ENCODE results near the gene CFAP46. TPM values are rescaled to one million over a fixed set of nuclear protein-coding genes. Genes with fewer than 3 reads are reported as not detected.

Gene CFAP46
- total RNA-seq = 0.41 TPM

GRCh38 chr10:132942101-132943057, at the start of gene CFAP46:
Gene CFAP46, minus strand, starts transcription at chr10:132942570. Its CDS starts 86 bp downstream, at chr10:132942484.
- peak; percentile 75 for DNase-seq

DNA sequence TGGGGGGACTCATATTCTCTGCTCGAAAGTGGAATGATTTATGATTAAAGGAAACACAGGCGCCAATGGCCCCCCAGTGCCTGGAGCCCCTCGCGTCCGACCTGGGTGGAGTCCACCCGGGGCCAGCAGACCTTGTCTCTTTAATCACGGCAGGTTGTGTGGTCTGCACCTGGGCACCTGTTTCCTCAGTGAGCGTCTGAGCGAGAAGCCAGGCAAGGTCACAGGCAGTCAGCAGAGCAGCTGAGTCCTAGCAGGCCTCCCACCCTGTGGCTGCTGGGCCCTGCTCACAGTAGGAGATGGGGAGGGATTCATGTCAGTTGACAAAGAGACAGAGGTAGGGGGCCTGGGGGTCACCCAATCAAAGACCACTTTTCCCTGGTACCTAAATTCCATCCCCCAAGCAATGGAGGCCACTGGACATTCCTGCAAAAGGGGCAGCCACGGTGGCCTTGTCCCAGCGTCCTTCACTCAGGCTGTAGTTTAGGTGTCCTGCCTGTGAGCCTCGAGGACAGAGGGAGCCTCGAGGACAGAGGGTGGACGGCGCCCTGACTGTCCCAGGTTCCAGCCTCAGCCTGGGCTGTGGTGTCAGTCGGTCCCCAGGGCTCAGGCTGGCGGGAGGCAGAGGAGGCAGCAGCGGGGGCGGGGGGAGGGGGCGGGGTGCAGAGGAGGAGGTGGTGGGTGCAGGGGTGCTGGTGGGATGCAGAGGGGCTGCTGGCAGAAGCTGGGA, 49.5 kb upstream of the CFAP46 start:
- DNase-seq = no peak

GRCh38 chr10:132990684-132991545, 48.5 kb upstream of the CFAP46 start:
- peak; percentile 29 for DNase-seq

DNA sequence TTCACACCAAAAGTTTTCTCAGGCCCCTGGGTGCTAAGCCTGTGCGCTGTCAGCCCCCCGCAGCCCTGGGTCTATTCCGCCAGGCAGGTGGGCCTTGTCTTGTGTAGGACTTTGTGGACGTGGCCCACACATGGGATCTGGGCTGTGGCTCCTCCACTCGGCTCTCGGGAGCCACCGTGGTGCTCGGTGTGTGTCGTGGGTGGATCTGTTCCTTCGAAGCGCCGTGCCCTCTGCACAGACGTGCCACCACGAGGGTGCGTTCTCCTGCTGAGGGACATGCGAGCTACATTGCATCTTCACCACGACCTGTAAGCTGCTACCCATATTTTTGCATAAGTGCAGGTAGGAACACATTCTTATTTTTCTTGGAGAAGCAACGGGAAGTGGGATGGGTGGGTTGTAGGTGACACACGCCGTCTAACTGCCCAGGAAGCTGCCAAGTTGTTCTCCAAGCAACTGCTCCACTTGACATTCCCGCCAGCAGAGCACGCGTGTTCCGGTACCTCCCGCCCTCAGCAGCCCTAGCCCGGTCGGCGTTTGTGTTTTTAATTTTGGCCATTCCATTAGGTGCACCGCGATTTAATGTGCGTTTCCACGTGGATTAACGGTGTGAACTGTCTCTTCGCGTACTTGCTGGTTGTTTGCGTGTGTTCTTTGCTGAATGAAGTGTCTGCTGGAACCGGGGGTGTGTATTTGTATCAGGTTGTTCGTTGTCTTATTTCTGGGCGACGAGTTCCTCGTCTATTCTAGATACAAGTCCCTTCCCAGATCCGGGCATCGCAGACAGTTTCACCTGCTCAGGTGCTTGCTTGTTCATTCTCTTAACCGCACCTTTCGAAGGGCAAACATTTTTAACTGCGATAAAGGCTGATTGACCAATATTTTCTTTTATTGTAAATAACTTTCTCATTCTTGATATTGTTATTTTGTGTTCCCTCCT, 47.4 kb upstream of the CFAP46 start:
- no peak for DNase-seq

DNA sequence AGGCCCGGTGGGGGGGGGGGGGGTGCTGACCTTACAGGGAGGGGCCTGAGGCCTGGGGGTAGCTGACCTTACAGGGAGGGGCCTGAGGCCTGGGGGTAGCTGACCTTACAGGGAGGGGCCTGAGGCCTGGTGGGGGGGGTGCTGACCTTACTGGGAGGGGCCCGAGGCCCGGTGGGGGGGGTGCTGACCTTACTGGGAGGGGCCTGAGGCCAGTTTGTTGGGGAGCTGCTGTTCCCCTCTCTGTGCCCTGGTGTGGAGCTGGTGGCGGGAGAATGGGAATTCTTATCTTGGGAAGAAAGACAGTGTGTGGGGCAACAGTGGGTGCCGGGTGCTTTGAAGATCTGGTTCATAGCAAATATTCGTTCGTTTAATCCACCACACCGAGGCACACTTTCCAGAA, 46.6 kb upstream of the CFAP46 start:
- DNase-seq = no peak

DNA sequence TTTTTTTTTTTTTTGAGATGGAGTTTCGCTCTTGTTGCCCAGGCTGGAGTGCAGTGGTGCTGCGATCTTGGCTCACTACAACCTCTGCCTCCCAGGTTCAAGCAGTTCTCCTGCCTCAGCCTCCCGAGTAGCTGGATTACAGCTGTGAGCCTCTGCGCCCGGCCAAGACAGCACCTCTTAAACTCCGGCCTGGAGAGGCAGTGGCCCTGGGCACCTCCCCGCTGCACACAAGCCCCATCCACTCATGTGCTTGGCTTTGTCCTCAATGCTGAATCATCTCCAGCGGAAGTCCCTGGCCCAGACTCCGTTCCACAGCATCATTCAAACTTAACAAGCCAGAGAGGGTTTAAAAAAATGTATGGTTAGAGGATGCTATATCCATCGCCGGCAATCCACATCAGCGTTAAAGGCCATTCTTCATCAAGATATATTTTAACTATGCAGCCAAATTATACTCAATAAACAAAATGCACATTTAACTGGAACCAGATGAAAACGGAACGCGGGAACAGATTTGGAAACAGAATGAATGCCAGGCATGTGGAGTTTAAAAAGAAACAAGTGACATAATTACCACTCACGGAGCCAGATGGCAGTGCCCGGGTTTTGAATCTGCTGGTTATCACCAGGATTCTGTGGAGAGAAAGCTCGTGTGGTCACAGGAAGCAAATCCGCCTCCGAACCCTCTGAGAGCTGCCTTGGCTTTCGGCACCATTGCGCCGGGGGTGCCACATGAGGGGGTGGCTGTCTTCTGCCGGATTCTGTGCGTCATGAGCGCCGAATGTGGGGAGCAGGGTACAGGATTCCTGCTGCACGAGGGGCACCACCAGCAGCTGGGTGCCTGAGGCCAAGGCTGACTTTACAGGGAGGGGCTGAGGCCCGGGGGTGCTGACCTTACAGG, 45.6 kb upstream of the CFAP46 start:
- peak; percentile 81 for DNase-seq

GRCh38 chr10:132986978-132987377, 44.6 kb upstream of the CFAP46 start:
- DNase-seq = no peak

DNA sequence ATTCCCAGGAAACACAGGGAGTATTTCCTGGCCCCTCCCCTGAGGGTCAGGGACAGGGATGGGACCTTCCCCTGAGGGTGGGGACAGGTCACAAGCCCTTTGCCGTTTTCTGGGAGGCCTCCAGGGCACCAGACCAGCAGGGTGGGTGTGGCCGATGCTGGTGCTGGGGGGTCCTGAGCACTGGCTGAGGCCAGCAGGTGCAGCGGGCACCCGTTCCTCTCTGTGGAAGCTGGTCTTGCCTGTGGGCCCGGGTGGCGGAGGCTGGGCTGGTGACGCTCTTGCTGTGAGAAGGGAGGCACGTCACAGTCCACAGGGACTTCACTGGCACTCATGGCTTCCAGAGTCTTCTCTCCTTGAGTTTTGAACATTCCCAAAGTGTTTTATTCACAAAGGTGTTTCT, 44.2 kb upstream of the CFAP46 start:
- no peak for DNase-seq

DNA sequence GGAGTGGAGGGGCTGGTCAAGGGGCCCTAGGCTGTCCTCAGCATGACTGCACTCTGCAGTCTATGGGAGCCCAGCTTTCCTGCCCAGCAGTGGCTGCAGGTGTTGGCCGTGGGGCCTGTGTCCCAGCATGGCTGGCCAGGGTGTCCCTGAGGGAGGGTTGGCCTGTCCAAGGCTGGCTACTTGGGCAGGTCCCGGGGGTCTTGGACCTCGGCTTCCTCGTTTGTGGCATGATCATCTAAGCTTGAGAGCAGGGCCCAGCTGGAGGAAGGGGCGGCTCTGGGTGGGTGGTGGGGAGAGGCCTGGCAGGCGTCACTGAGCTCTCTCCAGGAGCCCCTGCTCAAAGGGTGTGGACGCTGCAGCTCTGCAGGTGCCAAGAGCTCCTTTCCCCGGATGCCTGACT, 43.7 kb upstream of the CFAP46 start:
- no peak for DNase-seq

DNA sequence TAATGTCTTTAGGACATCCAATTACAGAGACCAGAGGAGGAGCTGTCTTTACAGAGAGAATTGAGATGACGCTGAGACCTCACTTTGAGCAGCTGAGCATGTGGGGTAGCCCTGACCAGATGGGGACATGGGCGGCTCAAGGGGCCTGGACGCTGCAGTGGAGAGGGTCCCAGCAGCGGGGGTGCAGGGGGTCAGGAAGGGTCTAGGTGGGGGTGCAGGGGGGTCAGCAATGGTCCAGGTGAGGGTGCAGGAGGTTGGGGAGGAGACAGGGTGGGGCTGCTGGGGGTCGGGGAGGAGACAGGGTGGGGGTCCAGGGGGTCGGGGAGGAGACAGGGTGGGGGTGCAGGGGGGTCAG, 43.2 kb upstream of the CFAP46 start:
- no peak for DNase-seq

DNA sequence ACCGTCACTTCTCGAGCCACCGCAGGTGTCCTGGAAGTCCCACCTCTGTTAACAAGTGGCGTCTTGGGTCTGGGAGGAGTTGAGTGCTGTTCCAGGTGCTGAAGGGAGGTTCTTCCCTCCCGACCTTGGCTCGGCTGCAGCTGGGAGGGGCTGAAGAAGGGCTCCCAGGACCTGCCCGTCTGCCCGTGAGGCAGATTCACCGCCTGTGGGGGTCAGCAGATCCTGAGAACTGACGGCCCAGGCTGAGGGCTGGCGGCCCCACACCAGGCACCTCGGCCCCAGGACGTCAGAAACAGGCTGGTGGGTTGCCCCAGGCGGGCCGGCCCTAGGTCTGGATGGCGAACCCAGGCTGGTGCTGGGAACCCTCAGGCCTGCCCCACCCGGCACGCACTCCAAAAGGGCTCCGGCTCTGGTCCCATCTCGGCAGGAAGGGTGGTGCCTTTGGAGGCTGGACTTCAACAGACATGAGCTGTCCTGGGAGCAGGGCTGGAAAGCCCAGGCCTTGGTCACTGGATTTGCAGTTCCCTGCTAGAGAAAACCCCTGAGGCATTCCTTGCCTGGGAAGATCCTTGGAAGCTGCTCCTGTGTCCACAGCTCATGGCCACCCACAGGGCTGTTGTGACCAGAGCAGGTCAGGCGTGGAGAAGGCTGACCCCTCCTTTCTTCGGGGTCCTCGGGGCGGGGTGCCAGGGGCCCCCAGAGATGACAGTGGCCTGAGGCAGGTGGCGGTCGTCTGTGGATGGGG, 42.6 kb upstream of the CFAP46 start:
- no peak for DNase-seq

DNA sequence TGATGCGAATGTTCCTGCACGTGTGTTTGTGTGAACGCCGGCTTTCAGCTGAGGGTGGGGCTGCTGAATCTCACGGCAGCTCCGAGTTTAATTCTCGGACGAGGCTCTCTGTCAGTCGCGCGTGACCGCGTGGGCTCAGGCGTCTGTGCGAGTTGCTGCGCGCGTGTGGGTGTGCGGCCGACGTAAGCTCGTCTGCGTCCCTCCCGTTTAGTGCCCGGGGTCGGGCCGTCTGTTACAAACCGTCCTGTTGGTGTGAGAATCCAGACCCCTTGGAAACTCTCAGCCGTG, 41.6 kb upstream of the CFAP46 start:
- no peak for DNase-seq

DNA sequence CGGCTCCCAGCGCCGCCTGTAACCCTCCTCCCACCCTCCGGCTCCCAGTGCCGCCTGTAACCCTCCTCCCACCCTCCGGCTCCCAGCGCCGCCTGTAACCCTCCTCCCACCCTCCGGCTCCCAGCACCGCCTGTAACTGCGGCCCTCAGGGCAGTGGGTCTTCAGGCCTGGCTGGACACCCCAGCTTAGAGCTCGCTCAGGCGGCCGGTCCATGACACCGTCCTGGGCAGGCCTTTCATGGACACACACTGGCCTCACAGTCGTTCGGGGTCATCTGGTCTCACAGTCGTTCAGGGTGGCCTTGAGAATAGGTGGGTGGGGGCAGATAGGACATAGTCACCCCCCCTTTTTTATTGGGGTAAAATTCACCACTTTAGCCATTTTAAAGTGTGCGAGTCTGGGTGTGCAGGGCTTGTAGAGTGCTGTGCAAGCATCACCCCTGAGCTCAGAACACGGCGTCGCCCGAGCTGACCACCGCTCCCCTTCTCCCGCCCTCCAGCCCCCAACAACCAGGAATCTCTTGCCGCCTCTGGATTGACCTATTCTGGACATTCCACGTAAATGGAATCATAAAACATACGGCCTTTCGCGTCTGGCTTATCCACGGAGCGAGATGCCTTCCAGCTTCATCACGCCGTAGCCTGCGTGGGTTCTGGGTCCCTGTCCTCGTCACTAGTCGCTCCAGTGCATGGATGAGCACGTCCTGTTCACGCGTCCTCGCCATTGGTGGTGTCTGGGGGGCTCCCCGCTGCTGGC, 41.1 kb upstream of the CFAP46 start:
- no peak for DNase-seq

DNA sequence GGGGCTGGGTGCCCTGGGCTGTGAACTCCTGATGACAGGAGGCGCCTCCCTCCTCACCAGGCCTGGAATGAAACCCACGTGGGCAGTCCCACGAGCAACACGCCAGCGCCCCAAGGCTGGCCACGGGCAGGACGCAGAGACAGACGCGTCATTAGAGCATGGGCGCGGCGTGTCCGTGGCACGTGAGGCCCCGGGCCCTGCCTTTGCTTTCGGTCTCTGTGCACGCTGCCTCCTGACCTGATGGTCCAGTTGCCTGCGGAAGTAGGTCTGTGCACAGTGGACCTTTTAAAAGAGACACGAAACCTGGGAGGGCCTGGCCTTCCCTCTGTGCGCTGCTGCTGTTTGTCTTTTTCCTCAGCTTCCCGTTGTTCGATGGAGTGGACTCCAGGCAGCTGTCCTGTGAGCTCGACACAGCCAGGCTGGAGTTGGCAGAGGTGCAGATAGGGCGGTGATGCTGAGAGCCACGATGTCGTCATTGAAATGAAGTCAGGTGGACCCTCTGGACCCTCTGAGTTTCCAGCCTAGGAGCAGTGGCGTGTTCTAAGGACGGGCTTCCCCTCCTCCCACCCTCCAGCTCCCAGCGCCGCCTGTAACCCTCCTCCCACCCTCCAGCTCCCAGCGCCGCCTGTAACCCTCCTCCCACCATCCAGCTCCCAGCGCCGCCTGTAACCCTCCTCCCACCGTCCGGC, 40.1 kb upstream of the CFAP46 start:
- DNase-seq = peak; percentile 39

DNA sequence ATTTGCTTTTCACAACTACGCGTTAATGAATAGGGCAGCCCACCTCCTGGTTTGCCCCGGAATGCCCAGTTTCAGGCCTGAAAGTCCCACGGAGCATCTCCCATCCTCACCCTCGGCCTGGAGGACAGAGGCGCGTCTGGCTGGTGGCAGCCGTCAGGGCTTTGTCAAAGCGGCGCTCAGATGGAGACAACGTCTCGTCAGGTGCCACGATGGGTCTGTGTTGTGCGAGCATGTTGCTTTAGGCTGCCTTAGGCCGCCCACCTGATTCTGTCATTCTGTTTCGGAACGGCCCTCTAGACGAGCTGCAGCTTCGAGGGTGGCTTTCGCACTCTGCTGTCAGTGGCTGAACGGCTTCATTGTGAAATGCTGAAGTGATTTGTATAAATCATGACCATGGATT, 39.4 kb upstream of the CFAP46 start:
- DNase-seq = no peak

GRCh38 chr10:132981173-132981555, 38.8 kb upstream of the CFAP46 start:
- no peak for DNase-seq

- no peak for DNase-seq
These were observed 38.2 kb upstream of the CFAP46 start for GRCh38 chr10:132980426-132981172.
